Measurements from ENCODE around the gene ATP9A. TPM values are rescaled to one million over a fixed set of nuclear protein-coding genes. Genes with fewer than 3 reads are reported as not detected.
"Not testable (repeated sequence)": the region's sequence is repeated elsewhere in the genome, so short reads cannot be mapped to it uniquely, and the experiment has no call there.

The ATP9A gene
- total RNA-seq, 1 experiment from 2014 or later = 7.3 TPM

GRCh38 chr20:51759769-51760510, 8.2 kb downstream of the ATP9A start:
- no peak for DNase-seq (ENCODE audit: unreplicated experiment)
- Mint-ChIP-seq H3K27ac (ENCODE audit: low read depth, unreplicated experiment) (no peak overlapping the region), H3K4me1 (ENCODE audit: insufficient read depth, unreplicated experiment) (peaks cover 7% of the 10 kb centered on the region), H3K27me3 (ENCODE audit: insufficient read depth, unreplicated experiment) (no peaks in the 10 kb centered on the region), H3K4me3 (ENCODE audit: unreplicated experiment) (no peak overlapping the region), H3K9me3 (ENCODE audit: unreplicated experiment) (no peaks in the 10 kb centered on the region), H3K36me3 (ENCODE audit: insufficient read depth, unreplicated experiment) (peaks cover 5% of the 10 kb centered on the region)
- no TSS peak for BruUV-seq (replicated peaks)
- intact Hi-C loops (cut with micrococcal nuclease) = loop anchor here (10.0 kb wide), 1 partner anchor 125 kb away; no protein-coding TSS in a partner anchor
- no peak for TF ChIP-seq CTCF (IDR thresholded peaks at IDR 0.05; ENCODE audit: unreplicated experiment)
- CTCF ChIA-PET = interaction anchor here (0.8 kb wide), 1 partner anchor 60 kb away, joined by 3 read pairs; no protein-coding TSS in a partner anchor
- POLR2A ChIA-PET = no interaction called here

- Mint-ChIP-seq H3K36me3 (ENCODE audit: insufficient read depth, unreplicated experiment) (peaks cover 5% of the 10 kb centered on the region), H3K27ac (ENCODE audit: low read depth, unreplicated experiment) (no peak overlapping the region), H3K4me3 (ENCODE audit: unreplicated experiment) (no peak overlapping the region), H3K4me1 (ENCODE audit: insufficient read depth, unreplicated experiment) (peaks cover 7% of the 10 kb centered on the region), H3K9me3 (ENCODE audit: unreplicated experiment) (no peaks in the 10 kb centered on the region), H3K27me3 (ENCODE audit: insufficient read depth, unreplicated experiment) (no peaks in the 10 kb centered on the region)
- intact Hi-C loops (cut with micrococcal nuclease) = no loop called here
- ChIA-PET CTCF (interaction anchor here (0.7 kb wide), 1 partner anchor 174 kb away, joined by 3 read pairs; no protein-coding TSS in a partner anchor), POLR2A (no interaction called here)
- BruUV-seq (replicated peaks) = no TSS peak
- peak; percentile 28 for DNase-seq (ENCODE audit: unreplicated experiment)
- no peak for TF ChIP-seq CTCF (IDR thresholded peaks at IDR 0.05; ENCODE audit: unreplicated experiment)
Measured at GRCh38 chr20:51758978-51759544, 9.1 kb downstream of the ATP9A start.

GRCh38 chr20:51757226-51757625, 11.0 kb downstream of the ATP9A start:
- no peak for DNase-seq (ENCODE audit: unreplicated experiment)
- POLR2A ChIA-PET = no interaction called here
- CTCF ChIA-PET = no interaction called here
- Mint-ChIP-seq H3K36me3 (ENCODE audit: insufficient read depth, unreplicated experiment) (peaks cover 5% of the 10 kb centered on the region), H3K27ac (ENCODE audit: low read depth, unreplicated experiment) (no peak overlapping the region), H3K4me3 (ENCODE audit: unreplicated experiment) (no peak overlapping the region), H3K27me3 (ENCODE audit: insufficient read depth, unreplicated experiment) (no peaks in the 10 kb centered on the region), H3K4me1 (ENCODE audit: insufficient read depth, unreplicated experiment) (peaks cover 15% of the 10 kb centered on the region), H3K9me3 (ENCODE audit: unreplicated experiment) (no peaks in the 10 kb centered on the region)
- intact Hi-C loops (cut with micrococcal nuclease) = no loop called here
- no TSS peak for BruUV-seq (replicated peaks)
- no peak for TF ChIP-seq CTCF (IDR thresholded peaks at IDR 0.05; ENCODE audit: unreplicated experiment)

GRCh38 chr20:51756653-51757052, 11.5 kb downstream of the ATP9A start:
- peaks cover 5% of the 10 kb centered on the region for H3K36me3 Mint-ChIP-seq (ENCODE audit: insufficient read depth, unreplicated experiment)
- no peak overlapping the region for H3K27ac Mint-ChIP-seq (ENCODE audit: low read depth, unreplicated experiment)
- no peak for DNase-seq (ENCODE audit: unreplicated experiment)
- no TSS peak for BruUV-seq (replicated peaks)
- ChIA-PET CTCF (interaction anchor here (0.5 kb wide), 1 partner anchor 122 kb away, joined by 3 read pairs; no protein-coding TSS in a partner anchor), POLR2A (interaction anchor here (0.6 to 0.7 kb wide), 2 partner anchors 9 to 545 kb away, joined by 3 to 4 read pairs; no protein-coding TSS in a partner anchor)
- no peak overlapping the region for H3K4me3 Mint-ChIP-seq (ENCODE audit: unreplicated experiment)
- no peak for TF ChIP-seq CTCF (IDR thresholded peaks at IDR 0.05; ENCODE audit: unreplicated experiment)
- no peaks in the 10 kb centered on the region for H3K27me3 Mint-ChIP-seq (ENCODE audit: insufficient read depth, unreplicated experiment)
- intact Hi-C loops (cut with micrococcal nuclease) = no loop called here
- peaks cover 20% of the 10 kb centered on the region for H3K4me1 Mint-ChIP-seq (ENCODE audit: insufficient read depth, unreplicated experiment)
- H3K9me3 Mint-ChIP-seq (ENCODE audit: unreplicated experiment) = no peaks in the 10 kb centered on the region

GRCh38 chr20:51753220-51753619, 15.0 kb downstream of the ATP9A start:
- ChIA-PET POLR2A (interaction anchor here (0.6 to 2.5 kb wide), 8 partner anchors 8 to 932 kb away, joined by 3 to 13 read pairs (median 4); partner anchors contain the start of genes KCNG1 and ZFP64), CTCF (interaction anchor here (0.6 kb wide), 1 partner anchor 116 kb away, joined by 8 read pairs; no protein-coding TSS in a partner anchor)
- H3K4me1 Mint-ChIP-seq (ENCODE audit: insufficient read depth, unreplicated experiment) = peaks cover 26% of the 10 kb centered on the region
- not testable (repeated sequence) for H3K4me3 Mint-ChIP-seq (ENCODE audit: unreplicated experiment); DNase-seq (ENCODE audit: unreplicated experiment); H3K27me3 Mint-ChIP-seq (ENCODE audit: insufficient read depth, unreplicated experiment); BruUV-seq (replicated peaks); H3K9me3 Mint-ChIP-seq (ENCODE audit: unreplicated experiment); H3K36me3 Mint-ChIP-seq (ENCODE audit: insufficient read depth, unreplicated experiment)
- peak overlapping the region; percentile 97 for H3K27ac Mint-ChIP-seq (ENCODE audit: low read depth, unreplicated experiment)
- intact Hi-C loops (cut with micrococcal nuclease) = loop anchor here (2.0 to 5.0 kb wide), 2 partner anchors 14 to 56 kb away; no protein-coding TSS in a partner anchor

All from MCF 10A (cell line).